SK-N-SH (cell line): ENCODE data around the gene SERPINE1. TPM values are rescaled to one million over a fixed set of nuclear protein-coding genes. Genes with fewer than 3 reads are reported as not detected.

Experiments used
- EP300 ChIP-seq, 2 experiments: IDR thresholded peaks; 2 replicates each; pipeline versions ENCODE4 v1.4.0 to v1.6.1; 2012; ENCODE audit warnings: borderline replicate concordance in 1 of 2, low read depth in 1 of 2, low read length in 1 of 2
- EZH2phosphoT487 ChIP-seq: fragments of 200-600 bp; sonication (generic); IDR thresholded peaks from 2 replicates; pipeline ENCODE4 v1.6.1; 2017; ENCODE audit warnings: low read depth, mixed run types, mild to moderate bottlenecking, antibody characterized with exemption, moderate library complexity, borderline replicate concordance
- FOXJ3 ChIP-seq: sonication (generic); formaldehyde crosslinking; IDR thresholded peaks from 2 replicates; pipeline ENCODE4 v1.5.1; 2020; ENCODE audit warnings: mild to moderate bottlenecking, missing genetic modification reagents
- FOXM1 ChIP-seq: IDR thresholded peaks from 2 replicates; pipeline ENCODE4 v1.4.0; 2012; ENCODE audit warnings: low read depth, mild to moderate bottlenecking
- GABPA ChIP-seq: IDR thresholded peaks from 2 replicates; pipeline ENCODE4 v1.4.0; 2012; ENCODE audit warnings: low read depth, mild to moderate bottlenecking
- NFIC ChIP-seq: IDR thresholded peaks from 2 replicates; pipeline ENCODE4 v1.4.0; 2012; ENCODE audit warnings: borderline replicate concordance
- PBX3 ChIP-seq: IDR thresholded peaks from 2 replicates; pipeline ENCODE4; 2012
- POLR2AphosphoS5 ChIP-seq: IDR thresholded peaks from 2 replicates; pipeline ENCODE4 v1.6.1; 2012; ENCODE audit warnings: low read depth, low read length
- RXRA ChIP-seq: IDR thresholded peaks from 2 replicates; pipeline ENCODE4 v1.4.0; 2012; ENCODE audit warnings: low read depth, mild to moderate bottlenecking, borderline replicate concordance
- SMC3 ChIP-seq: IDR thresholded peaks from 2 replicates; pipeline ENCODE4 v1.6.1; 2012; ENCODE audit warnings: low read depth, low read length, improper control_type of control experiment
- TAF1 ChIP-seq: IDR thresholded peaks from 2 replicates; pipeline ENCODE4 v1.6.1; 2012; ENCODE audit warnings: low read depth, mild to moderate bottlenecking, low read length, moderate library complexity, borderline replicate concordance
- TCF12 ChIP-seq: IDR thresholded peaks from 2 replicates; pipeline ENCODE4 v1.4.0; 2012
- TEAD4 ChIP-seq: IDR thresholded peaks from 2 replicates; pipeline ENCODE4 v1.4.0; 2012; ENCODE audit warnings: mild to moderate bottlenecking, borderline replicate concordance; ENCODE audit not compliant: insufficient read depth
- USF2 ChIP-seq: fragments of 150-350 bp; IDR thresholded peaks from 2 replicates; pipeline ENCODE4 v1.6.1; 2017; ENCODE audit warnings: antibody characterized with exemption, low read length, low read depth, borderline replicate concordance
- polyA plus RNA-seq, 3 experiments: library from polyadenylated mRNA; depleted of rRNA; stranded (reverse); fragments of >200 nt; gene quantifications; 2 replicates each; pipeline ENCODE4 v1.2.3, GENCODE V29; 2012
- TF ChIP-seq, protein P1 (sequence below): IDR thresholded peaks from 2 replicates; pipeline ENCODE4 v1.4.0; 2012; ENCODE audit warnings: low read depth, borderline replicate concordance
- TF ChIP-seq, protein P2 (sequence below): IDR thresholded peaks from 2 replicates; pipeline ENCODE4 v1.4.0; 2012; ENCODE audit warnings: low read depth

Gene SERPINE1
- polyA plus RNA-seq, 1 of the 3 experiments (the other 2 are of a cell fraction) = 4,174 TPM

- TF ChIP-seq SMC3 (no peak), TEAD4 (no peak), FOXM1 (no peak), PBX3 (peak; percentile 11; the same call in 1 of the 2 replicates), FOXJ3 (CRISPR knock-in tag) (no peak), TCF12 (no peak), RXRA (no peak), NFIC (no peak), TAF1 (no peak), USF2 (no peak), EP300 (IDR thresholded peaks at IDR 0.05; ENCODE audit: borderline replicate concordance in 1 of 2, low read depth in 1 of 2, low read length in 1 of 2) (no peak), EZH2phosphoT487 (no peak), POLR2AphosphoS5 (peak; percentile 37; the same call in 1 of the 2 replicates), GABPA (peak; percentile 47; the same call in 1 of the 2 replicates)
- TF ChIP-seq, protein P1, sequence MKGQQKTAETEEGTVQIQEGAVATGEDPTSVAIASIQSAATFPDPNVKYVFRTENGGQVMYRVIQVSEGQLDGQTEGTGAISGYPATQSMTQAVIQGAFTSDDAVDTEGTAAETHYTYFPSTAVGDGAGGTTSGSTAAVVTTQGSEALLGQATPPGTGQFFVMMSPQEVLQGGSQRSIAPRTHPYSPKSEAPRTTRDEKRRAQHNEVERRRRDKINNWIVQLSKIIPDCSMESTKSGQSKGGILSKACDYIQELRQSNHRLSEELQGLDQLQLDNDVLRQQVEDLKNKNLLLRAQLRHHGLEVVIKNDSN = no peak
- TF ChIP-seq, protein P2, sequence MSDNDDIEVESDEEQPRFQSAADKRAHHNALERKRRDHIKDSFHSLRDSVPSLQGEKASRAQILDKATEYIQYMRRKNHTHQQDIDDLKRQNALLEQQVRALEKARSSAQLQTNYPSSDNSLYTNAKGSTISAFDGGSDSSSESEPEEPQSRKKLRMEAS = no peak; the same call in 1 of the 2 replicates
- TF ChIP-seq, all 33 proteins: peak for 4
These were observed 36.6 kb downstream of the SERPINE1 start (continued) for GRCh38 chr7:101163279-101164070.
